ENCODE measurements around the gene ANO6. TPM values are rescaled to one million over a fixed set of nuclear protein-coding genes. Genes with fewer than 3 reads are reported as not detected.

The ANO6 gene
- polyA plus RNA-seq, 1 donor (not counting 4 experiments of a cell fraction or from before 2014, with no cell fraction given): 64.3 TPM

GRCh38 chr12:45278447-45278846, 62.6 kb downstream of the ANO6 start:
- no peak for TF ChIP-seq EZH2 (IDR thresholded peaks at IDR 0.05; ENCODE audit: low read length)
- no peak for TF ChIP-seq CTCF (optimal IDR thresholded peaks at IDR 0.05 in 1 of 3, IDR thresholded peaks at IDR 0.05 in 1 of 3, conservative IDR thresholded peaks at IDR 0.05 in 1 of 3; ENCODE audit: extremely low read depth in 1 of 3, insufficient read depth in 2 of 3, low read length in 3 of 3)
- peaks cover 3 to 21% of the 10 kb centered on the region in 2 experiments for H3K36me3 ChIP-seq (ENCODE audit: control insufficient read depth in 2 of 2, extremely low read depth in 1 of 2, insufficient read depth in 2 of 2, low read length in 2 of 2)
- no peak overlapping the region for H2AFZ ChIP-seq (ENCODE audit: control insufficient read depth, low read length)
- DNase-seq (ENCODE audit: low read depth, low spot score) (no peak), FAIRE-seq (no peak)
- H3K27ac ChIP-seq (ENCODE audit: control insufficient read depth, insufficient read depth, low read length): no peak overlapping the region
- dilution Hi-C loops (cut with MboI; ENCODE audit: extremely low pct_ligation_motif_present, low sequenced_read_pairs): no loop called here
- peaks cover 86% of the 10 kb centered on the region for H3K79me2 ChIP-seq (ENCODE audit: control insufficient read depth, insufficient read depth, low read length)
- H3K4me3 ChIP-seq (ENCODE audit: control insufficient read depth in 2 of 3, extremely low read depth in 1 of 3, insufficient read depth in 2 of 3, low read depth in 1 of 3, low read length in 3 of 3): no peak overlapping the region
- no peaks in the 10 kb centered on the region for H4K20me1 ChIP-seq (ENCODE audit: control insufficient read depth, extremely low read depth, insufficient read depth, low read length)
- H3K27me3 ChIP-seq (ENCODE audit: control insufficient read depth, extremely low read depth, insufficient read depth, low read length): no peaks in the 10 kb centered on the region
- peaks cover 3% of the 10 kb centered on the region for H3K9me1 ChIP-seq (ENCODE audit: control insufficient read depth, extremely low read depth, insufficient read depth, low read length)
- H3K4me2 ChIP-seq (ENCODE audit: control insufficient read depth, extremely low read depth, insufficient read depth, low read depth, low read length): no peak overlapping the region
- H3K9me3 ChIP-seq (ENCODE audit: control insufficient read depth, low read depth, low read length): no peaks in the 10 kb centered on the region
- peaks cover 15% of the 10 kb centered on the region for H3K4me1 ChIP-seq (ENCODE audit: control insufficient read depth, extremely low read depth, insufficient read depth, low read length)
- H3K9ac ChIP-seq (ENCODE audit: control insufficient read depth, extremely low read depth, insufficient read depth, low read length): no peak overlapping the region

- no peak overlapping the region for H3K9ac ChIP-seq (ENCODE audit: control insufficient read depth, extremely low read depth, insufficient read depth, low read length)
- no peak overlapping the region for H3K4me3 ChIP-seq (ENCODE audit: control insufficient read depth in 2 of 3, extremely low read depth in 1 of 3, insufficient read depth in 2 of 3, low read depth in 1 of 3, low read length in 3 of 3)
- H3K4me1 ChIP-seq (ENCODE audit: control insufficient read depth, extremely low read depth, insufficient read depth, low read length): peaks cover 8% of the 10 kb centered on the region
- no peaks in the 10 kb centered on the region for H3K27me3 ChIP-seq (ENCODE audit: control insufficient read depth, extremely low read depth, insufficient read depth, low read length)
- dilution Hi-C loops (cut with MboI; ENCODE audit: extremely low pct_ligation_motif_present, low sequenced_read_pairs): no loop called here
- no peaks in the 10 kb centered on the region for H3K9me3 ChIP-seq (ENCODE audit: control insufficient read depth, low read depth, low read length)
- H3K4me2 ChIP-seq (ENCODE audit: control insufficient read depth, extremely low read depth, insufficient read depth, low read depth, low read length): no peak overlapping the region
- no peak for TF ChIP-seq CTCF (optimal IDR thresholded peaks at IDR 0.05 in 1 of 3, IDR thresholded peaks at IDR 0.05 in 1 of 3, conservative IDR thresholded peaks at IDR 0.05 in 1 of 3; ENCODE audit: extremely low read depth in 1 of 3, insufficient read depth in 2 of 3, low read length in 3 of 3)
- TF ChIP-seq EZH2 (IDR thresholded peaks at IDR 0.05; ENCODE audit: low read length): no peak
- no peak overlapping the region for H2AFZ ChIP-seq (ENCODE audit: control insufficient read depth, low read length)
- H4K20me1 ChIP-seq (ENCODE audit: control insufficient read depth, extremely low read depth, insufficient read depth, low read length): no peaks in the 10 kb centered on the region
- no peak for FAIRE-seq
- DNase-seq (ENCODE audit: low read depth, low spot score): no peak
- peaks cover 1 to 16% of the 10 kb centered on the region in 2 experiments for H3K36me3 ChIP-seq (ENCODE audit: control insufficient read depth in 2 of 2, extremely low read depth in 1 of 2, insufficient read depth in 2 of 2, low read length in 2 of 2)
- no peak overlapping the region for H3K27ac ChIP-seq (ENCODE audit: control insufficient read depth, insufficient read depth, low read length)
- peaks cover 5% of the 10 kb centered on the region for H3K9me1 ChIP-seq (ENCODE audit: control insufficient read depth, extremely low read depth, insufficient read depth, low read length)
- peaks cover 89% of the 10 kb centered on the region for H3K79me2 ChIP-seq (ENCODE audit: control insufficient read depth, insufficient read depth, low read length)
Observed at GRCh38 chr12:45279931-45280830, 64.3 kb downstream of the ANO6 start.

All from keratinocyte (primary cell).